Mesodermal cell (in vitro differentiated cells): Measurements from ENCODE around the gene ZER1. TPM values are rescaled to one million over a fixed set of nuclear protein-coding genes. Genes with fewer than 3 reads are reported as not detected.

ENCODE experiments used
- H3K27ac ChIP-seq: 2 replicates; pipeline ENCODE4 v1.7.0; 2013; ENCODE audit warnings: mild to moderate bottlenecking, low read depth, low read length, moderate library complexity; ENCODE audit not compliant: severe bottlenecking
- H3K36me3 ChIP-seq: 2 replicates; pipeline ENCODE4 v1.7.1; 2013; ENCODE audit warnings: mild to moderate bottlenecking, low read length, moderate library complexity; ENCODE audit not compliant: control insufficient read depth, insufficient read depth
- H3K4me1 ChIP-seq: one replicate; pipeline ENCODE4 v1.7.1; 2013; ENCODE audit warnings: mild to moderate bottlenecking, low read length; ENCODE audit not compliant: insufficient read depth, control insufficient read depth, poor library complexity, severe bottlenecking
- H3K4me3 ChIP-seq: 2 replicates; pipeline ENCODE4 v1.7.0; 2013; ENCODE audit warnings: low read length, control low read depth, mild to moderate bottlenecking; ENCODE audit not compliant: insufficient read depth, poor library complexity, severe bottlenecking; ENCODE audit errors: extremely low read depth
- H3K9me3 ChIP-seq: 2 replicates; pipeline ENCODE4 v1.7.1; 2013; ENCODE audit warnings: mild to moderate bottlenecking, low read length, moderate library complexity; ENCODE audit not compliant: control insufficient read depth
- WGBS, 2 experiments: methylation state at CpG; one replicate each; pipeline ENCODE4 v1.1.5; 2013; ENCODE audit warnings: missing lambda C conversion rate in 2 of 2; ENCODE audit not compliant: insufficient coverage in 2 of 2; 5-methylcytosine and 5-hydroxymethylcytosine counted together
- polyA plus RNA-seq, 2 experiments: library from polyadenylated mRNA; stranded (reverse); fragments of 50-300 nt; gene quantifications; one replicate each; pipeline ENCODE4 v1.2.3, GENCODE V29; 2013

ZER1 gene
- 33.4 TPM for polyA plus RNA-seq (2013, experiment 1 of 2)
- polyA plus RNA-seq (2013, experiment 2 of 2): 25.1 TPM

GRCh38 chr9:128771745-128772519, at the start of gene ZER1:
Gene ZER1 (minus strand): TSS chr9:128771927. CDS start chr9:128755565, 16,362 bp downstream.
- Histone ChIP-seq H3K4me1 (no peaks in the 10 kb centered on the region), H3K4me3 (peak within 1 kb of the TSS; percentile 93), H3K36me3 (peaks cover 6% of the 10 kb centered on the region), H3K27ac (peak within 1 kb of the TSS; percentile 86), H3K9me3 (no peaks in the 10 kb centered on the region)
- 7 to 9% methylated on average over 51 to 61 of the region's 72 CpGs for WGBS, 2 experiments

DNA sequence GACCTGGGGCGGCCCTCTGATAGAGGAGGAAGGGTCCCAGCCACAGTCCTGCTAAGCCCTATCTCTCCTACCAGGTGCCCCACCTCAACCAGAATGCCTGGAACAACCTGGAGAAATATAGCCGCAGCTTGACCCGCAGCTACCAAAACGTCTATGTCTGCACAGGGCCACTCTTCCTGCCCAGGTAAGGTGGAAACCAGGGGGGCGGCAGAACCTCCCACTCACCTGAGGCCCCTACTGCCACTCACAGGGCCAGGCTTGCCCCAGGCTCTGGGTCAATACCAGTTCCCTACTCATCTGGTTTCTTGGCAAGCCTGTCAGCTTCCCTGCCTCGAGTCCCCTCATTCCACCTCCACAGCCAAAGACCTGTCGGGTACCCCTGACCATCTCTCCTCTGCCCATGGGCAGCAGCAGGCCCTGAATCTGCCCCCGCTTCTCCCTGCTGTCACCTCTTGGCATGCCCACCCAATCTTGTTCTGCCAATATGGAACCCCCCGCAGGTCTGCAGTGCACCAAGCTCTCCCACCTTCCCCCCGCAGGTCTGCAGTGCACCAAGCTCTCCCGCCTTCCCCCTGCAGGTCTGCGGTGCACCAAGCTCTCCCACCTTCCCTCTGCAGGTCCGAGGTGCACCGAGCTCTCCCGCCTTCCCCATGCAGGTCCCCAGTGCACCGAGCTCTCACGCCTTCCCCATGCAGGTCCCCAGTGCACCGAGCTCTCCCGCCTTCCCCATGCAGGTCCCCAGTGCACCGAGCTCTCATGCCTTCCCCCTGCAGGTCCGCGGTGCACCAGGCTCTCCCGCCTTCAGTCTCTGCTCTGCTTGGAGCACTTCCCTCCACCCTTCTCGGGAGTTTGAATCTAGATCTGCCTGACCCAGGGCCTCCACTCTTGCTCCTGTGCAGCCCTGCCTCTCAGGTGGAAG, 49.2 kb upstream of the ZER1 start:
- Histone ChIP-seq H3K36me3 (peaks cover 36% of the 10 kb centered on the region), H3K4me3 (no peak overlapping the region), H3K4me1 (peaks cover 11% of the 10 kb centered on the region), H3K27ac (no peak overlapping the region), H3K9me3 (peaks cover 3% of the 10 kb centered on the region)
- 89 to 91% methylated on average over 21 to 24 of the region's 24 CpGs for WGBS, 2 experiments

DNA sequence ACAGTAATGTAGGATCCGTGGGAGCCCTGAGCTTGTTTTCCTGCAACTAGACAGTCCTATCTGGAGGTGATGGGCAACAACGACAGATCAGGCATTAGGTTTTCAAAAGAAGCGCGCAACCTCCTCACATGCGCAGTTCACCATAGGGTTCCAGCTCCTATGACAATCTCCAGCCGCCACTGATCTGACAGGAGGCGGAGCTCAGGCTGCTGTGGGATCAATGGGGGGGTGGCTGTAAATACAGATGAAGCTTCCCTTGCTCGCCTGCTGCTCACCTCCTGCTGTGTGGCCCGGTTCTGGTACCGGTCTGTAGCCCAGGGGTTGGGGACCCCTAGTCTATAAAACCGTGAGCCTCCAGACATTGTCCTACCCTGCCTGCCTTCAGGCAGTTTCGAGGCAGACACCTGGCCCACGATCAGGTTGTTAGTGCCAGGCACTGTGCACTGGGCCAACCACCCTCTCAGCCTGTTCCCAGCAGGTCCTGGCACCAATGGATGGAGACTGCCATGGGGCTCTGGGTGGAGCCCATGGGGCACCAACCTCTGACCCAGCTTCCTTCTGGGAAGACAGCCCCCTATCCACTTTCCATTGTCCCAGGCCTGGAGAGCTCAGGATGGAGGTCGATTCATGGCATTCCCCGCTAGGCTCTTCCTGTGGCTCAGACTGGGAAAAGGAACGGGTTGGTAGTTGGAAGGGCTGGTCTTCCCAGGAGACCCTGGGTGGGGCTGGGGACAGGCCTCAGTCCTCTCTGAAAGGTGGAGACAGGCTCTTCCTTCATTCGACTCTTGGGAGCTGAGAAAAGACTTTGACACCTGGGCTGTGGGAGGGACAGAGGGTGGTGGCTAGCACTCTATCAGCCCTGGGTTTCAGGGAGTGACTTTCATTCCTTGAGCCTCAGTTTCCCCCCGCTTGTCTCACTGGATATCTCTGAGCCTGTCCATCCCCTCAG, 48.3 kb upstream of the ZER1 start:
- H3K4me3 ChIP-seq: peak overlapping the region; percentile 53
- H3K9me3 ChIP-seq: peaks cover 3% of the 10 kb centered on the region
- peaks cover 11% of the 10 kb centered on the region for H3K4me1 ChIP-seq
- 72 to 79% methylated on average over 12 to 13 of the region's 18 CpGs for WGBS, 2 experiments
- peaks cover 27% of the 10 kb centered on the region for H3K36me3 ChIP-seq
- no peak overlapping the region for H3K27ac ChIP-seq

- Histone ChIP-seq H3K36me3 (peaks cover 19% of the 10 kb centered on the region), H3K9me3 (peaks cover 3% of the 10 kb centered on the region), H3K4me3 (peak overlapping the region; percentile 53), H3K4me1 (peaks cover 11% of the 10 kb centered on the region), H3K27ac (no peak overlapping the region)
- WGBS, 2 experiments: 7 to 9% methylated on average over 69 to 86 of the region's 90 CpGs
Measured at GRCh38 chr9:128818839-128819715, 47.4 kb upstream of the ZER1 start.

- H3K27ac ChIP-seq: peak within 1 kb of the TSS; percentile 75
Measured at GRCh38 chr9:128818099-128818838, 46.5 kb upstream of the ZER1 start, which contains the start of gene ENDOG. Gene ENDOG (plus strand): TSS chr9:128818500. CDS start chr9:128818685, 185 bp downstream.

DNA sequence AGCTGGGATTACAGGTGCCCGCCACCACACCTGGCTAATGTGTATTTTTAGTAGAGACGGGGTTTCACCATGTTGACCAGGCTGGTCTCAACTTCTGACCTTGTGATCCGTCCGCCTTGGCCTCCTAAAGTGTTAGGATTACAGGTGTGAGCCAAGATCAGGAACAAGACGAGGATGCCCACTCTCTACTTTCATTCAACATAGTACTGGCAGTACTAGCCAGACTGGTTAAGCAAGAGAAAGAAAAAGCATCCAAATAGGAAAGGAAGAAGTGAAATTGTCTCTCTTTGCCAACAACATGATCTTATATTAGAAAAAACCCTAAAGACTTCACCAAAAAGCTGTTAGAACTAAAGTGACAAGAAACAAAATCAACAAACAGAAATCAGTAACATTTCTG, 39.1 kb upstream of the ZER1 start:
- H3K36me3 ChIP-seq: peaks cover 37% of the 10 kb centered on the region
- 80 to 83% methylated on average over 1 to 3 of the region's 5 CpGs for WGBS, 2 experiments
- no peaks in the 10 kb centered on the region for H3K9me3 ChIP-seq
- no peak overlapping the region for H3K4me3 ChIP-seq
- no peak overlapping the region for H3K27ac ChIP-seq
- H3K4me1 ChIP-seq: no peaks in the 10 kb centered on the region

More at GRCh38 chr9:128818099-128818838, 46.5 kb upstream of the ZER1 start, which contains the start of gene ENDOG:
- peaks cover 19% of the 10 kb centered on the region for H3K36me3 ChIP-seq
- peaks cover 3% of the 10 kb centered on the region for H3K9me3 ChIP-seq
- peaks cover 11% of the 10 kb centered on the region for H3K4me1 ChIP-seq
- H3K4me3 ChIP-seq: peak within 1 kb of the TSS; percentile 53
- 0 to 2% methylated on average over 59 to 69 of the region's 70 CpGs for WGBS, 2 experiments

GRCh38 chr9:128809831-128810230, 38.1 kb upstream of the ZER1 start:
- Histone ChIP-seq H3K4me1 (no peaks in the 10 kb centered on the region), H3K27ac (no peak overlapping the region), H3K9me3 (no peaks in the 10 kb centered on the region), H3K4me3 (no peak overlapping the region), H3K36me3 (peaks cover 47% of the 10 kb centered on the region)
- 85 to 92% methylated on average over 2 of the region's 2 CpGs for WGBS, 2 experiments

DNA sequence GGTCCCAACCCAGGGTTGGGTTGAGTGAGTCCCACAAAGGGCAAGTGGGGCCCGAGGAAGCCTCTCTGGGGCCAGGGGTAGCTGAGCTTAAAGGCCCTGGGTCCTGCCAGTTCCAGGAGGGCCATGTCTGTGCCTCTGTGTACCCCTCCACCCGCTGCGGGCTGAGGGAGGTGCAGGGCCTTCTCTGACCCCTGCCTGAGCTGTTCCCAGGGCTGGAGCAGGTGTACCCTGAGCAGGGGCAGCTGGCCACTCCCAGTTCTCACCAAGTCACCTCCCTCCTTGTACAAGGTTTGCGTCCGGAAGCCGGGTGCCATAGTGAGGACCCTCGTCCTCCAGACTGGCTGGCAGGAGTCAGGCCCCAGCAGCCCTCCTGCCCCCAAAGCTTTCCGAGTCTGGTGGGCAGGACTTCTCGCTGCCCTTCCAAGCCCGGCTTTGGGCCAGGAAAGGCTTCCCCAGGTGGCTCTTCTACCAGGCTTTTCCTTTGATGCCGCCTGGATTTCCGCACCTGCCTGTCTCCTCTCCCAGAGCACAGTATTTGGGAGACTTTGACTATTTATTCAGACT, 37.4 kb upstream of the ZER1 start:
- WGBS, 2 experiments: 94 to 96% methylated on average over 8 to 11 of the region's 12 CpGs
- H3K4me1 ChIP-seq: no peaks in the 10 kb centered on the region
- H3K9me3 ChIP-seq: no peaks in the 10 kb centered on the region
- H3K4me3 ChIP-seq: no peak overlapping the region
- H3K36me3 ChIP-seq: peaks cover 51% of the 10 kb centered on the region
- H3K27ac ChIP-seq: no peak overlapping the region

DNA sequence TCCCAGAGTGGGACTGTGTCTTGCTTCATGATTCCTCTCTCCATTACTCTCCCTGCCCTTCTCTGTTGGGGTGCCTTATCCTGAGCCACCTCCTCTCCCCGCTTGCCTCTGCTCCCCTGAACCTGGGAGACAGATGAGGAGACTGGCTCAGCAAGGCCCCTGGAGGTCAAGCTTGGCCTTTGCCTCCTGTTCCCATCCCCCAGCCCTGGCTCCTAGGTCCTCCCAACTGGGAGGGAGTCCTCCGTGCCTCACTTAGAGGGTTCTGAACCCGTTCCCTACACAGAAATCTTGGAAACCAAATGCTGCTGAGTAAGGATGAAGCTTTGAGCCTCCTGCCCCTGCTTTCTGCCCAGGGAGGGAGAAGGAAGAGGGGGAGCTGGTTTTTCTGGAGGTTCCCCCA, 36.8 kb upstream of the ZER1 start:
- Histone ChIP-seq H3K4me3 (no peak overlapping the region), H3K36me3 (peaks cover 56% of the 10 kb centered on the region), H3K27ac (no peak overlapping the region), H3K4me1 (no peaks in the 10 kb centered on the region), H3K9me3 (no peaks in the 10 kb centered on the region)
- WGBS, 2 experiments: 94% methylated on average over 2 to 3 of the region's 3 CpGs
